SK-N-SH treated with all-trans-retinoic acid at 6 μM for 48 hours (cell line): ENCODE results near the gene HTT.

ENCODE experiments used
- ATAC-seq: fragments of 200-7000 bp; cut with Tn5 transposase; 3 replicates; pipeline ENCODE4 v1.9.1; 2020; ENCODE audit warnings: mild to moderate bottlenecking, moderate library complexity
- ARNTL ChIP-seq: fragments of 450-650 bp; formaldehyde crosslinking; IDR thresholded peaks from 2 replicates; pipeline ENCODE4 v1.5.0; 2020; ENCODE audit warnings: low read depth, mild to moderate bottlenecking, moderate library complexity, borderline replicate concordance
- BACH2 ChIP-seq: fragments of 250-450 bp; sonication (Bioruptor Pico); IDR thresholded peaks from 2 replicates; pipeline ENCODE4 v1.9.0; 2021; ENCODE audit warnings: mild to moderate bottlenecking, borderline replicate concordance
- CREB5 ChIP-seq: fragments of 250-450 bp; sonication (Bioruptor Pico); IDR thresholded peaks from 2 replicates; pipeline ENCODE4 v1.5.1; 2020; ENCODE audit warnings: low read depth, mild to moderate bottlenecking, moderate library complexity
- CSDC2 ChIP-seq: fragments of 250-450 bp; sonication (Bioruptor Pico); IDR thresholded peaks from 2 replicates; pipeline ENCODE4 v1.5.0; 2020; ENCODE audit warnings: mild to moderate bottlenecking, moderate library complexity
- CSRNP3 ChIP-seq: fragments of 250-450 bp; sonication (Bioruptor Pico); IDR thresholded peaks from 2 replicates; pipeline ENCODE4 v1.5.1; 2021; ENCODE audit warnings: mild to moderate bottlenecking, moderate library complexity
- GLIS3 ChIP-seq: fragments of 250-450 bp; sonication (Bioruptor Pico); IDR thresholded peaks from 2 replicates; pipeline ENCODE4 v1.5.0; 2020; ENCODE audit warnings: mild to moderate bottlenecking, moderate library complexity
- OSR1 ChIP-seq: fragments of 250-450 bp; sonication (Bioruptor Pico); IDR thresholded peaks from 2 replicates; pipeline ENCODE4 v1.8.0; 2022; ENCODE audit warnings: moderate library complexity, mild to moderate bottlenecking, inconsistent platforms
- POU6F1 ChIP-seq: fragments of 250-450 bp; sonication (Bioruptor Pico); IDR thresholded peaks from 2 replicates; pipeline ENCODE4 v1.8.0; 2021; ENCODE audit warnings: low read depth, mild to moderate bottlenecking, moderate library complexity, borderline replicate concordance
- PPARA ChIP-seq: fragments of 250-450 bp; sonication (Bioruptor Pico); IDR thresholded peaks from 2 replicates; pipeline ENCODE4 v1.5.0; 2020; ENCODE audit warnings: mild to moderate bottlenecking, borderline replicate concordance
- SNAI2 ChIP-seq: fragments of 250-450 bp; sonication (Bioruptor Pico); IDR thresholded peaks from 2 replicates; pipeline ENCODE4 v1.5.0; 2020; ENCODE audit warnings: mild to moderate bottlenecking, moderate library complexity
- TCF4 ChIP-seq: fragments of 250-450 bp; sonication (Bioruptor Pico); IDR thresholded peaks from 2 replicates; pipeline ENCODE4 v1.8.0; 2021; ENCODE audit warnings: mild to moderate bottlenecking, moderate library complexity, borderline replicate concordance
- TOX ChIP-seq: fragments of 250-450 bp; sonication (Bioruptor Pico); IDR thresholded peaks from 2 replicates; pipeline ENCODE4 v1.8.0; 2021; ENCODE audit warnings: mild to moderate bottlenecking, moderate library complexity, borderline replicate concordance
- TSHZ2 ChIP-seq: fragments of 250-450 bp; sonication (Bioruptor Pico); IDR thresholded peaks from 2 replicates; pipeline ENCODE4 v1.5.0; 2020; ENCODE audit warnings: mild to moderate bottlenecking, moderate library complexity
- ZC3H10 ChIP-seq: fragments of 250-450 bp; sonication (Bioruptor Pico); IDR thresholded peaks from 2 replicates; pipeline ENCODE4 v1.5.1; 2021; ENCODE audit warnings: mild to moderate bottlenecking, moderate library complexity
- ZFP3 ChIP-seq: fragments of 250-450 bp; sonication (Bioruptor Pico); IDR thresholded peaks from 2 replicates; pipeline ENCODE4 v1.5.0; 2020; ENCODE audit warnings: mild to moderate bottlenecking, moderate library complexity
- ZFP30 ChIP-seq: fragments of 450-650 bp; formaldehyde crosslinking; IDR thresholded peaks from 2 replicates; pipeline ENCODE4 v1.5.0; 2022; ENCODE audit warnings: mild to moderate bottlenecking, moderate library complexity
- ZNF565 ChIP-seq: fragments of 450-650 bp; formaldehyde crosslinking; conservative IDR thresholded peaks from 2 replicates; pipeline ENCODE4 v1.5.0; 2020; ENCODE audit warnings: low read depth, mild to moderate bottlenecking, moderate library complexity
- ZNF70 ChIP-seq: fragments of 450-650 bp; formaldehyde crosslinking; IDR thresholded peaks from 2 replicates; pipeline ENCODE4 v1.5.0; 2020; ENCODE audit warnings: mild to moderate bottlenecking, moderate library complexity

The HTT gene

GRCh38 chr4:3290476-3290875 is 216.0 kb downstream of the HTT start:
- no peak for ATAC-seq
- TF ChIP-seq ZFP3 (CRISPR knock-in tag), result no peak
- TF ChIP-seq TOX (CRISPR knock-in tag), result no peak
- no peak for TF ChIP-seq ZNF70 (CRISPR knock-in tag)
- TF ChIP-seq TSHZ2 (CRISPR knock-in tag), result no peak
- TF ChIP-seq, all 23 proteins: peak for 0

GRCh38 chr4:3290889-3291321 is 216.4 kb downstream of the HTT start:
- TF ChIP-seq OSR1 (CRISPR knock-in tag), result no peak
- TF ChIP-seq ZFP30 (CRISPR knock-in tag), result no peak
- TF ChIP-seq ZC3H10 (CRISPR knock-in tag), result no peak
- no peak for TF ChIP-seq CSDC2 (CRISPR knock-in tag)
- TF ChIP-seq CSRNP3 (CRISPR knock-in tag), result no peak
- TF ChIP-seq ZNF565 (CRISPR knock-in tag), result no peak
- TF ChIP-seq GLIS3, result no peak
- no peak for TF ChIP-seq CREB5 (CRISPR knock-in tag)
- TF ChIP-seq ARNTL (CRISPR knock-in tag), result no peak
- TF ChIP-seq PPARA (CRISPR knock-in tag), result no peak
- TF ChIP-seq SNAI2 (CRISPR knock-in tag), result no peak
- no peak for TF ChIP-seq TCF4
- no peak for ATAC-seq

- TF ChIP-seq TCF4, result no peak
- TF ChIP-seq SNAI2 (CRISPR knock-in tag), result no peak
- TF ChIP-seq CSDC2 (CRISPR knock-in tag), result no peak
- no peak for TF ChIP-seq ARNTL (CRISPR knock-in tag)
- TF ChIP-seq TSHZ2 (CRISPR knock-in tag), result no peak
- ATAC-seq, result no peak; the same call in 1 of the 3 replicates
Observed at GRCh38 chr4:3291411-3291968, 217.0 kb downstream of the HTT start.

- peak; percentile 84 for ATAC-seq
- TF ChIP-seq ZC3H10 (CRISPR knock-in tag), result no peak
- TF ChIP-seq BACH2, result no peak
- TF ChIP-seq SNAI2 (CRISPR knock-in tag), result no peak
- no peak for TF ChIP-seq CSRNP3 (CRISPR knock-in tag)
- TF ChIP-seq ZFP30 (CRISPR knock-in tag), result no peak
- no peak for TF ChIP-seq ZFP3 (CRISPR knock-in tag)
- no peak for TF ChIP-seq GLIS3
- no peak for TF ChIP-seq POU6F1 (CRISPR knock-in tag)
Observed at GRCh38 chr4:3291969-3292570, 217.6 kb downstream of the HTT start.
